HuH-7 (cell line): ENCODE data around the gene ZNF609.

Experiments used
- DNase-seq: peaks from one replicate; pipeline ENCODE4 v3.0.0; 2011; ENCODE audit warnings: low spot score

ZNF609 gene

DNA sequence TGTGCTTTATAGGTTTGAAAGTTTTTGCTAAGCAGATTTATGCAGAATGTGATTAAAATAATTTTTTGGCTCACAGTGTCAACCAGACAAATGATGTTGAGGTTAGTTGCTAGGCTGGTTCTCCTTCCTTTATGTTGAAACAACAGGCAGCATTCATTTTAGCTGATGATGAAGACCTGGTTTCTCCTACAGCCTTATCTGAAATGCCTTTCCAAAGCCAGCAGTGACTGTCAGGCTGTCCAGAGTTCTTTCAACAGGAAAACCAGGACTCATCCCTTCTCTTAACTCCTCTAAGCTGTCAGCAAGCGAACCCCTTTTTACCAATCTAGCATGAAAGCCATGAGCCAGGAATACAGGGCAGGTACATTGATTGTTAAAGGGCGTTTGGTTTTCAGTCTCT is 84.1 kb downstream of the ZNF609 start:
- no peak for DNase-seq

DNA sequence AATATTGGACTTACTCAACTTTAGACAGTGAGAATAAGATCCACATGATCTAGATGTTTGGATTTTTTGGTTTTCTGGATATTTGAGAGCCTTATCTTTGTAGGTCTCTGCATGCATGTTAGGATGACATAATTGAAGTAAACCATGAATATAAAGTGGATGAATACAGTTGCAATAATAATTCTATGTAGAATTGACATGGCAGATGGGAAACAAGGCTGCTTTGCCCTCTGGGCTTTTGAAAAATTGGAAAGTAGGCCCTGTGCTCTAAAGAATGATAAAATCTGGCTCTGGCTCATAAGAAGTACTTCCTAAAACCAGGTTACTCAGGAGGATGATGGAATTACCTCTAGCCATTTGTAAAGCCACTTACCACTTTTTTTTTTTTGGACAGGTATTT is 86.9 kb downstream of the ZNF609 start:
- no peak for DNase-seq

DNA sequence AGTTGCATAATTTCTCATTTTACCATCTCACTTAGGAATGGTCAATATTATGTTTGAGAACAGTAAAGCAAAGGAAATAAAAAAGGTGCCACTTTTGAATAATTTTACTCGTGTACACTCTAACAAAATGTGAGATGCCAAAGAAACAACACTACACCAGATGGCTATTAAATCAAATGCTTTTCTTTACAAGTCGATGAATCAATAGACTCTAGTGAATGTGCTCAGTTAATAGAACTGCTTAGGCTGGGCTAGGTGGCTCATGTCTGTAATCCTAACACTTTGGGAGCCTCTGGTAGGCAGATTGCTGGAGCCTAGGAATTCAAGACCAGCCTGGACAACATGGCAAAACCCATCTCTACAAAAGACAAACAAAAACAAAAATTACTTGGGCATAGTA is 87.9 kb downstream of the ZNF609 start:
- DNase-seq: no peak

DNA sequence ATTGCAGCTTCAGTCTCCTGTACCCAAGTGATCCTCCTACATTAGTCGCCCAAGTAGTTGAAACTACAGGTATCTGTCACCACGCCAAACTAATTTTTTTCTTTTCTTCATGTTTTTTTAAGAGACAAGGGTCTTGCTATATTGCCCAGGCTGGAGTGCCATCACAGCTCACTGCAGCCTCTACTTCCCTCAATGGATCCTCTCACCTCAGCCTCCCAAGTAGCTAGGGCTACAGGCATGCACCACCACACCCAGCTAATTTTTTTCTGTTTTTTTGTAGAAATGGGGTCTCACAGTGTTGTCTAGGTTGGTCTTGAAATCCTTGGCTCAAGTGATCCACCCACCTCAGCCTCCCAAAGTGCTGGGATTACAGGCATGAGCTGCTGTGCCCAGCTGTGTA is 89.5 kb downstream of the ZNF609 start:
- no peak for DNase-seq

DNA sequence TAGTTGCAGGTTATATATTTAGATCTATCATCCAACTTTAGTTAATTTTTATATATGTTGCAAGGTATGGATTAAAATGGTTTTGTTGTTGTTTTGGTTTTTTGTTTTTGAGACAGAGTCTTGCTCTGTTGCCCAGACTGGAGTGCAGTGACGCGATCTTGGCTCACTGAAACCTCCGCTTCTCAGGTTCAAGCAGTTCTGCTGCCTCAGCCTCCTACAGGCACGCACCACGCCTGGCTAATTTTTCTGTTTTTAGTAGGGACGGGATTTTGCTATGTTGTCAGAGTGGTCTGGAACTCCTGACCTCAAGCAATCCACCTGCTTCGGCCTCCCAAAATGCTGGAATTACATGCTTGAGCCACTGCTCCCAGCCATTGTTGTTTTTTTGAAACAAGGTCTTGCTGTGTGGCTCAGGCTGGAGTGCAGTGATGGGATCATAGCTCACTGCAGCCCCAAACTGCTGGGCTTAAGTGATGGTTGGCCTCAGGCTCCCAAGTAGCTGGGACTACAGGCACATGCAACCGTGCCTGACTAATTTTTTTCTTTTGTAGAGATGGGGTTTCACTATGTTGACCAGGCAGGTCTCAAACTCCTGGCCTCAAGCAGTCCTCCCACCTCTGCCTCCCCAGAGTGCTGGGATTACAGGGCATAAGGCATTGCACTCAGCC is 92.0 kb downstream of the ZNF609 start:
- no peak for DNase-seq

DNA sequence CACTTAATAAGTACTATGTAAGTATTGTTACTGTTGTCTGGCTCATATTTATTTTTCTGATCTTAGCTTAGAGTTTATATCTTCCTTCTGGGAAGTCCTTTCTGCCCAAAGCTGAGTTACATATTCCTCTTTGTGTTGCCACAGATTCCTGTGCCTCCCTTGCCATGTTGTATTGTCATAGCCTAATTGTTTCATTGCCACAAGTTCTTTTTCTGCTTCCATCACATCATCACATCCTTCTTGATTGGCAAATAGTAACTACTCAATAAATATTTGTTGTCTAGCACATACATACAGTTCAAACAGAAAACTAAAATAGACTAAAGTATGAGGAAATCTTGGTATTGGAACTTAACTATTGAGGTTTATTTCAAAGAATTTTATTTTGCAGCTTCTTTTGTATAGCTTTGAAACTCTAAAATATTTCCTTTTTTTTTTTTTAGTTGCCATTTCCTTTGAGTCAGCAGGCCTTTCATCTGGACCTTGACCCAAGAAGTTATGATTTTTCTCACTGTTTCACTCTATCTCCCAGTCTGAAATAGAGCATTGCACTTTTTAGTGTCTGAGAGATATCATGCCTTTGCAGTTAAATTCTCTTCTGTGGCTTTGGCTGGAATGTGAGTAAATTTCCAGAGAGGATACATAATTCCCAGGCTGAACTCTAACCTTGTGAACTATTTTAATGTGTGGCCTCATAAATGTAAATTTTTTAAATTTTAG is 98.2 kb downstream of the ZNF609 start:
- no peak for DNase-seq

DNA sequence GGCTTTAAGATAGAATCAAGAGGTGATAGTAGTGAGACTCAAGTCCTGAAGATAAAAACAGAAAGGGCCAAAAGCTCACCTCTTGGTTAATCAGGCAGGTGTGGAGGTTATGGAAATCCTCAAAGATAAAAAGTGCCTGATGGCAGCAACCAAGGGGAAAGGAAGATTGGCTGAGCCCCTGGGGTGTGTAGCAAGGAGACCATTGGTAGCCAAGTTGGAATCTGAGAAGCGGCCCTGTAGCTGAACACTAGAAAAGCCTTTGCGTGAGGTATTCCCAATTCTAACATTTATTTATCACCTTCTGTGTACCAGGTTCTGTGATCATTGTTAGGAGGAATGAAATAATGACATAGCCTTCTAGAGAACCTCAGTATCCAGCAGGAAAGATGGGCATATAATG is 98.9 kb downstream of the ZNF609 start:
- DNase-seq: no peak

DNA sequence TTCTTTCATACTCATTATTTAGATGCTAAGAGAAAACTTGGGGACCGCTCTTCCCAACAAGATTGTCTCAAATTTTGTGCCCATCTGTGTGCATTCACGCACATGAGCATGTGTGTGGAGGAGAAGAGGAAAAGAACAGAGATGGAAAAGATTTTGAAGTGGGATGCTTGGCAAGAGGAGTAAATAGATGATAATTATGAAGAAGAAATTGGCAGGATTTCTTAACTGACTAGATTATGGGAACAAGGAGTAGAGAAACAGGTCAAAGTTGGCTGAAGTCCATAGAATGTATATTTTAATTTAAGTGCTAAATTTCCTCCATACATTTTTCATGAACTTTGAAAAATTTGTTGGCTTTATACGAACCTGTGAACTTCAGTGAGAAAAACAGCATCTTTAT is 100.1 kb downstream of the ZNF609 start:
- no peak for DNase-seq

DNA sequence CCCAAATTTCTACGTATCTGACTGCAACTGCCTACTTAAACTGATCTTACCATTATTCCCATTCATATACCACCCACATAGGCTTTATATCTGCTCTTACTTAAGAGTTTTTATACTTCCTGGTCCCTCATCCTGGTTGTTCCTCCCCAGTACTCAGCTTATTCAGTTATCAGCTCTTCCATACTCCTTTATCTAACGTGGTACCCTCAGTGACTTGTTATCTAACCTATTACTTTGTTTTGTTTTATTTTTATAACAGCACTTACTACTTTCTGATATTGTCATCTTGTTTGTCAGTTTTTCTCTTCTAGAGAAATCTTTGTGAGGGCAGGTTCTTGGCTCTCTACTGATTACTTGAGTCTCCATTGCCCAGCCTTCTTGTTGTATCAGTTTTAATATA is 100.6 kb downstream of the ZNF609 start:
- no peak for DNase-seq

DNA sequence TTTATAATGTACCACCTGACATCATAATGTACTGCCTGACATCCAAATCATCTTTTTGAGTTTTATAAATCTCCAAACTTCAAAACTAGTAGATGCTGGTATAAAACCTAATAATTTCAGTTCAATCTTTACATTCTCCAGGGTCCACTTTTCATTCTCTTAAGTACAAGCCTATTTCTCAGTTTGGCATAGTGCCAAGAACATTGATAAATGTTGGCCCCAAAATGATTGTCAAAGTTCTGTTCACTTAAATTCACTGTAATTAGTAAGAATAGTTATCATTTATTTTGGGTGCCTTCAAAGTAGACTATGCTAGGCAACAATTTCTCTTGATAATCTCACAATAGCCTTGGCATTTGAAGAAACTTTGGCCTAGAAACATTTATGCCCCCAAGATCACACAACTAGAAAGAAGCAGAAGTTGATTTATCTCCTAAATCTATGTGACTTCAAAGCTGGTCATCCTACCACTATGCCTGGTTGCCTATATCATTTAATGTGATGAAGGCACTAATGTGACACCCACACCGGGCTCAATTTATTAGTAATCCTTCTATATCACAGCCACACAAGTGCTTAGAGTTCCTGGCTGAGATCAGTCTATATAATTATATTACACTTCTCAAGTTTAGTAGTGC is 101.7 kb downstream of the ZNF609 start:
- no peak for DNase-seq

DNA sequence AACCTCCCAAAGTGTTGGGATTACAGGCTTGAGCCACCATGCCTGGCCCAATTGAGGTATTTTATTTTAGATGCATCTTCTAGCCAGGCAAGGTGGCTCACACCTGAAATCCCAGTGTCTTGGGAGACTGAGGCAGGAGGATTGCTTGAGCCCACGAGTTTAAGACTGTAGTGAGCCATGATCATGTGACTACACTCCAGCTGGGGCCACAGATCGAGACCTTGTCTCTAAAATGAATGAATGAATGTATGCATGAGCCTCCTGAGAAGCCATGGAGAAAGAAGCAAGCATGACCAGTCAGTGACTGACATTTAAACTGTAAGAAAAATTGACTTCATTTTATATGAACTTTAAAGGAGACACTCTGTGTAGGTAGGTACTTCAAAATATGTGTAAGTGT is 105.7 kb downstream of the ZNF609 start:
- DNase-seq: no peak

DNA sequence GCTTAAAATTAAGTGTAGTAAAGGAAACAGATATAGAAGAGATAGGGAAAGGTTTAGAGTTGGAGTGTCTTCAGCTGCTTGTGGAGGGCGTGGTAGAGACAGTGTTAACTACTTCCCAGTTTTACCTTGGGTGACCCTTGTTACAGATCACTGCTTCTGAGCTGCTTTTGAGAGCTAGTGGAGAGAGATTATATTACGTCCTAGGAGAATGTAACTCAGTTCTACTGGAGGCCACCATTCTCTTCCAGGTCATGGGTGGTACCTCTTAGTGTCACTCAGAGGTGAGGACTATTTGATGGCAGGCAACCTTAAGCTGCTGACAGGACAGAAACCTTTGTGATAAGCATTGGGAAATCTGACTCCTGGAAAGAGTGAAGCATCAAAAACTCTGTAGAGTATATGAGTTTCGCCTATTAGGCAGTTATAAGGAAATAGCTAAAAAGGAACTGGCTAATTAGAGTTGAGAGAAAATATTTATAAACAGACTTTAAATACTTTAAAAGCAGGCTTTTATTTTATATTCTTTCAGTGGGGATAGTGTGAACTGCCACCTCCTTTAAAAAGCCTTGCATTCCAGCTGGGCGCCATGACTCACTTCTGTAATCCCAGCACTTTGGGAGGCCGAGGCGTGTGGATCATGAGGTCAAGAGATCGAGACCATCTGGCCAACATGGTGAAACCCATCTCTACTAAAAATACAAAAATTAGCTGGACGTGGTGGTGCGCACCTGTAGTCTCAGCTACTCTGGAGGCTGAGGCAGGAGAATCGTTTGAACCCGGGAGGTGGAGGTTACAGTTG is 106.5 kb downstream of the ZNF609 start:
- peak; percentile 28 for DNase-seq

DNA sequence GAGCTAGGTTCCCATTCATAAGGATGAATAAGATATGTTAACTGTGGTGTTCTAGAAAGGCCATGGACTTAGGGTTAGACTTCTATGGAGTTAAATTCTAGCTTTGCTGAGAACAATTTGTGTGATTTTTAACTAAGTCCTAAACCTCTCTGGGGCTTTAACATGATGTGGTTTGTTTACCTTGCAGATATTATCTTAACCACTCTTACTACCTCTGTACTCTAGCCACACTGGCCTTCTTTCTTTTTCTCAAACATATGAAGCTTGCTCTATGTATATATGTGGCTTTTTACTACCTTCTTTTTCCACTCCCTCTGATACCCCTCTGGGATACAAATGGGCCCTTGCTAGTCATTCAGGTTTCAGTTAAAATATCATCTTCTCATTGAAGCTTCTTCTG is 108.4 kb downstream of the ZNF609 start:
- DNase-seq: no peak

DNA sequence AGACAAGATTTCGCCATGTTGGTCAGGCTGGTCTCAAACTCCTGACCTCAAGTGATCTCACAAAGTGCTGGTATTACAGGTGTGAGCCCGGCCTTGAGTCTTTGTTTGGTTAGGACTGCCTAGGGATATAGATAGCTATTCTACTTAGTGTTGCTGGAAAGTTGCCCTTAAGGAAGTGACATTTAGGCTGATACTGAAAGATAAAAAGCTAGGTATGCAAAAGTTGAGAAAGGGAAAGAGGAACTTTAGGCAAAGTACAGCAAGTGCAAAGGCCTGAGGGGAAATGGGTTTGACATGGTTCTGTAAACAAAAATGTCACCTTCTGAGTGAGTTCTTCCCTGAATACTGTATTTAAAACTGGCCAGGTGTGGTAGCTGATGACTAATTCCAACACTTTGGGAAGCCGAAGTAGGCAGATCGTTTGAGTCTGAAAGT is 111.5 kb downstream of the ZNF609 start:
- DNase-seq: no peak

DNA sequence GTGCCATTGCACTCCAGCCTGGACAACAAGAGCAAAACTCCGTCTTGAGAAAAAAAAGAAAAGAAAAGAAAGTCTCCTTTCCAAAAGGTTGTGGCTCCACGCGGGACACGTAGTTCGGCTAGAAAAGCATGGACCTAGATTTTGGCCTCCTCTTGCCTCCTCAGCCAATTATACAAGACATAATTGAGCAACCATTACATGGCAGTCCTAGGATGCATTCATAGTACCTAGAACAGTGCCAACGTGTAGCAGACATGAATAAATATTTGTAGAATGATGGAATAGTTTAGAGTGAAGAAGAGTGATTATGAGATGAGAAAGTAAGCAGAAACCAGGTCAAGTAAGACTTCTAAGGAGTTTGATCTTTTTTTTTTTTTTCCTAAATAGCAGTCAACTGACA is 112.5 kb downstream of the ZNF609 start:
- no peak for DNase-seq

DNA sequence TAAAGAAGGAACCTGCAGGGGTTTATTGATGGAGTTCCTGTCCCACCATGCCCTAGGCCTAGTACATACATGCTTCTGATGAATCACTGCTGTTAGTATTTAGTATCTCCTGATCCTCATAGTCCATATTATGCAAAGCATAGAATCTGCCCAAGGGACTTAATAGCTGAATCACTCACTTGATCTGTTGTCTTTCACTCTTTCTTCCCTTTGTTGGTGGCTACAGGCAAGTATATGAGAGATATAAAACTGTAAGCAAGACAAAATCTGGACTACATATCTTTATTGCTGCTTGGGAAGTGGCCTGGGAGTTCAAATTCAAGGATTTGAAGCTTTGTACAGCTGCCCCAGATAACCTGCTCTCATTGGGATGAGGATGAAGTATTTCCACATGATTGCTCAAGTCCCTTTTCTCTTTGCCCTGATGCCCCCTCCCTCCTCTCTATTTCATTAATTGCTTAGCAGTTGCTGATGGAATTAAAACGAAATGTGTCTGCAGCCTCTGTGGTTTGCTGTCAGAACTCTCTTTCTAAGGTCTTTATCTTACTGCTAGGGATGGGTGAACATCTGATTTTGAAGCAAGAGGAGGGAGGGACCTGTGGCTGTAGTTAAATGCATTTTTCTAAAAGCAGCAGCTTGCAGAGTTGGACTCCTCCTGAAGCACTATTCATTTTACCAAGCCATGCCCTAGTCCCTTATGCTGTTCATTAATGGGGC is 114.1 kb downstream of the ZNF609 start:
- DNase-seq: no peak

DNA sequence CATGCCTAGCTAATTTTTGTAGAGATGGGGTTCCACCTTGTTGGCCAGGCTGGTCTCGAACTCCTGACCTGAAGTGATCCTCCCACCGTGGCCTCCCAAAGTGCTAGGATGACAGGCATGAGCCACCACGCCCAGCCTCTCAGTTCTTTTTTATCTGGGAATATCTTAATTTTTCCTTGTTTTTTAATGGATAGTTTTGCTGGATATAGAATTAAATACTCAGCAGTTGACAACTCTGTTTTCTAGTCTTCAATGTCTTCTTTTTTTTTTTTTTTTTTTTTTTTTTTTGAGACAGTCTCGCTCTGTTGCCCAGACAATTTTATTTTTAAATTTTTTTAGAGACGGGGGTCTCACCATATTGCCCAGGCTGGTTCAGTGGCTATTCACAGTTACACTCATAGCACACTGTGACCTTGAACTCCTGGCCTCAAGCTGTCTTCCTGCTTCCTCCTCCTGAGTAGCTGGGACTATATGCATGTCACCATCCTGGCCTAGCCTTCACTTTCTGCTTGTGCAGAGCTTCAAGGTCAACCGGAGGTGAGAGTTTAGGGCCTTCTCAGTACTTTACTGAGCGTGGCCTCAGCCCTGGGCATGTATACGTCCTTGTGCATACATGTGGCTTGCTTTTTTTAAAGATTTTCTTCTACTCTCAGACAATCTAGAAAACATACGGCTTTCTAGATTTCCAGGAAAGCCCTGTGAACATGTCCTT is 120.5 kb downstream of the ZNF609 start:
- DNase-seq: no peak

DNA sequence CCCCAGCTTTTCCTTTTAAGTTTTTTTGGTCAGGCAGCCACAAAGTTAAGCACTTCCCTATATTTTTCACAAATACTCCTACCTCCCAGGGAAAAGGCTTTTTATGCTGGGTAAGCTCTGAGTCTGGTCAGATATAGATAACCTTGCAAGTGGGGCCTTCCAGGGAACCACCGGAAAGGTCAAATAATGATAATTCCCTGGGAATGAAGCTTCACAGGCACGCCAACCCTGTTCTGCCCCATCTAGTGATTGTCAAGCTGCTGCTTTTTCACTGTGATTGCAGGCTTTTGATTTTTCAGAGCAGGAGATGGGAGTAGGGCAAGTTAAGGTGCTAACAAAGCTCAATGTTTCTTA is 121.0 kb downstream of the ZNF609 start:
- no peak for DNase-seq

DNA sequence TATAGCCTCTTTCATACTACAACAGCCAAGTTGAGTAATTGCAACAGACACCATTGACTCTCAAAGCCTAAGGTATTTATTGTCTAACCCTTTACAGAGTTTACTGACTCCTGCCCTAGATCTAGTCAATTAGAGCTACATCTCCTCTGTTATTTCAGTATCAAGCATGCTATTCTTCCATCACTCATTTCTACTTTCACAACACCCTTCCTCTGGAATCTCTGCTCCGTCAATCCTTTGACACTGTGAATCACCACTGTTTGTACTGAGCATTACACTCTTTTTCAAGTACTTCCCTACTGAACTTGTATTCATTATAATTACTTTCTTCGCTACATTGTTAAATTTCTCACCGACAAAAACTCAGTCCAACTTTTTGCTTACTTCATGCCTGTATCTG is 121.8 kb downstream of the ZNF609 start:
- peak; percentile 17 for DNase-seq

DNA sequence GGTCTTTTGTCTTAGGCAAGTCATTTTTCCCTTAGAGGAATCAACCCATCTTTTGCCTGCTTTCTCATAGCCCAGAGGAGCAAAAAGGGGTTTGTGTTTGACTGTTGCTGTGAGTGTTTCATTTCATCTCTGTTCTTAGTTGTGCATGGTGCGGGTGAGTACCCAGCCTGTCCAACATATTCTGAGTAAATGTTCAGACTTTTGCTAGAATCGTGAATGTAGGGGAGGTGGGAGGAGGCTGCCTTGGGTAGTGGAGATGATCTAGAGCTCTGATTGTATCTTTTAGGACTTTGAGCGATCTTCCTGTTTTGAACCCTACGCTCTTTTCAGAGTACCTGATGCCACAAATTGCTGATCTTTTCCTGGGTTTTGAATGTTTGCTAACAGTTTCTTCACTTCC is 123.1 kb downstream of the ZNF609 start:
- no peak for DNase-seq

DNA sequence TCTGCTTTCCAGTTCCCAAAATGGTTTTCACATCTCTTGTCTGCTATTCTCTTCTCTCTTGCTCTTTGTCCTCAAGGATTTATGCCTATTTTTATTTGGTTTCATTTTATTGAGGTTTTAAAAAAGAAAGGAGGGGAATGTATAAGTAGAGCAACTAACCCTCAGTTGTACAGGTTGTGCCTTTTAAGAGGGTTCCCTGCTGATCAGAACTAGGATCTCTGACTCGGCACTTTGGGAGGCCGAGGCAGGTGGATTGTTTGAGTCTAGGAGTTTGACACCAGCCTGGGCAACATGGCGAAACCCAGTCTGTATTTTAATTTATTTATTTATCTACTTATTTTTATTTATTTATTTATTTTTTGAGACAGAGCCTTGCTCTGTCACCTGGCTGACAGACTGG is 123.6 kb downstream of the ZNF609 start:
- no peak for DNase-seq
